ENCODE measurements around the gene PTPRN2. TPM values are rescaled to one million over a fixed set of nuclear protein-coding genes. Genes with fewer than 3 reads are reported as not detected.
"Not testable (repeated sequence)": the region's sequence is repeated elsewhere in the genome, so short reads cannot be mapped to it uniquely, and the experiment has no call there.

PTPRN2 gene
- total RNA-seq, 1 experiment from 2014 or later, result 2.1 TPM

DNA sequence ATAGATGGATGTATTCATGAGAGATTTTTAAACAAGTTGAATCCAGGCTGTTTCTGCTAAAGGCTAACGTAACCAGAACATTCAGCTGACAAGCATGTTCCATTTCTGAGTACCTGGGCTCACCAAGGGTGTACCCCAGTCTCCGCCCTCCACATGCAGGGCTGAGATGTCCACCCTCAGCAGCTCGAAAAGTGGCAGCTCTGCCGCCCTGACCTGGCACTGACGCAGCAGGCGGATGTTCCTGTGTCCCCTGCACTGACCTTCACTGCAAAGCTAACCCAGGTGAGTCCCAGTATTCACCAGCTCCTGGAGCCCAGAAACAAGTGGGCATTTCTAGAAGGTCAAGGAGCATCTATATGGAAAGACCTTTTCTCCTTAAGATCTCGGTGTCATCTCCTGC is 437.4 kb downstream of the PTPRN2 start:
- H4K20me1 ChIP-seq (ENCODE audit: insufficient read depth), result no peaks in the 10 kb centered on the region
- H3K27me3 ChIP-seq (ENCODE audit: insufficient read depth, low read length), result peaks cover 10% of the 10 kb centered on the region
- no peaks in the 10 kb centered on the region; a peak in 1 of 4 replicates for H3K36me3 ChIP-seq (ENCODE audit: control insufficient read depth in 1 of 2, insufficient read depth in 2 of 2, low read length in 2 of 2)
- no peak overlapping the region for H3K4me3 ChIP-seq (replicated peaks in 1 of 2; ENCODE audit: low read depth in 1 of 2, low read length in 2 of 2)
- H3K9ac ChIP-seq (ENCODE audit: low read length), result no peak overlapping the region
- H3K9me3 ChIP-seq (ENCODE audit: control insufficient read depth in 1 of 2, insufficient read depth in 1 of 2, low read depth in 1 of 2, low read length in 2 of 2), result peaks cover 13 to 23% of the 10 kb centered on the region in 2 experiments; a peak in 3 of 4 replicates
- POLR2A ChIA-PET, result no interaction called here
- intact Hi-C loops (cut with micrococcal nuclease), result no loop called here
- DNase-seq (ENCODE audit: low read depth, low spot score) (no peak), ATAC-seq (no peak)
- TF ChIP-seq SIN3A (IDR thresholded peaks at IDR 0.05; ENCODE audit: low read depth), result no peak
- TF ChIP-seq RAD21 (IDR thresholded peaks at IDR 0.05; ENCODE audit: low read depth), result no peak
- no peak for TF ChIP-seq SP1 (IDR thresholded peaks at IDR 0.05; ENCODE audit: low read depth)
- no peak overlapping the region for H3K4me2 ChIP-seq (ENCODE audit: low read length)
- CTCF ChIA-PET, result no interaction called here
- BruUV-seq (replicated peaks), result no TSS peak
- H2AFZ ChIP-seq (ENCODE audit: low read depth, low read length, poor library complexity, severe bottlenecking), result no peak overlapping the region
- H3K27ac ChIP-seq (ENCODE audit: low read depth, low read length), result no peak overlapping the region
- no peaks in the 10 kb centered on the region for H3K79me2 ChIP-seq (ENCODE audit: insufficient read depth, low read length)
- no peaks in the 10 kb centered on the region for H3K9me2 ChIP-seq (ENCODE audit: insufficient read depth)
- peaks cover 2 to 4% of the 10 kb centered on the region in 2 experiments; a peak in 3 of 4 replicates for H3K4me1 ChIP-seq (ENCODE audit: control insufficient read depth in 1 of 2, insufficient read depth in 2 of 2, low read length in 2 of 2)
- RAD21 ChIA-PET (ENCODE audit: low non-redundant PET in 1 of 2, low total read pairs in 2 of 2, uncharacterized antibody in 2 of 2, unreplicated experiment in 2 of 2), result no interaction called here

GRCh38 chr7:158147431-158147830 is 440.2 kb downstream of the PTPRN2 start:
- H3K36me3 ChIP-seq (ENCODE audit: control insufficient read depth in 1 of 2, insufficient read depth in 2 of 2, low read length in 2 of 2); H3K79me2 ChIP-seq (ENCODE audit: insufficient read depth, low read length); H4K20me1 ChIP-seq (ENCODE audit: insufficient read depth); POLR2A ChIA-PET; H2AFZ ChIP-seq (ENCODE audit: low read depth, low read length, poor library complexity, severe bottlenecking); H3K9ac ChIP-seq (ENCODE audit: low read length); BruUV-seq (replicated peaks); H3K27ac ChIP-seq (ENCODE audit: low read depth, low read length); CTCF ChIA-PET; RAD21 ChIA-PET (ENCODE audit: low non-redundant PET in 1 of 2, low total read pairs in 2 of 2, uncharacterized antibody in 2 of 2, unreplicated experiment in 2 of 2); ATAC-seq; DNase-seq (ENCODE audit: low read depth, low spot score); H3K9me2 ChIP-seq (ENCODE audit: insufficient read depth); H3K4me2 ChIP-seq (ENCODE audit: low read length); H3K4me1 ChIP-seq (ENCODE audit: control insufficient read depth in 1 of 2, insufficient read depth in 2 of 2, low read length in 2 of 2); H3K4me3 ChIP-seq (replicated peaks in 1 of 2; ENCODE audit: low read depth in 1 of 2, low read length in 2 of 2); intact Hi-C loops (cut with micrococcal nuclease): not testable (repeated sequence)
- H3K27me3 ChIP-seq (ENCODE audit: insufficient read depth, low read length), result peaks cover 10% of the 10 kb centered on the region
- peaks cover 13 to 23% of the 10 kb centered on the region in 2 experiments; a peak in 3 of 4 replicates for H3K9me3 ChIP-seq (ENCODE audit: control insufficient read depth in 1 of 2, insufficient read depth in 1 of 2, low read depth in 1 of 2, low read length in 2 of 2)

- RAD21 ChIA-PET (ENCODE audit: low non-redundant PET in 1 of 2, low total read pairs in 2 of 2, uncharacterized antibody in 2 of 2, unreplicated experiment in 2 of 2), result no interaction called here
- POLR2A ChIA-PET, result no interaction called here
- Histone ChIP-seq H3K79me2 (ENCODE audit: insufficient read depth, low read length) (no peaks in the 10 kb centered on the region), H3K9me2 (ENCODE audit: insufficient read depth) (no peaks in the 10 kb centered on the region), H3K27ac (ENCODE audit: low read depth, low read length) (no peak overlapping the region), H3K9ac (ENCODE audit: low read length) (no peak overlapping the region), H3K4me1 (ENCODE audit: control insufficient read depth in 1 of 2, insufficient read depth in 2 of 2, low read length in 2 of 2) (no peaks in the 10 kb centered on the region; a peak in 1 of 4 replicates), H4K20me1 (ENCODE audit: insufficient read depth) (no peaks in the 10 kb centered on the region), H2AFZ (ENCODE audit: low read depth, low read length, poor library complexity, severe bottlenecking) (no peak overlapping the region), H3K27me3 (ENCODE audit: insufficient read depth, low read length) (0 out of 2 replicates have a peak, but pooled peaks cover 3% of the 10 kb centered on the region), H3K4me3 (replicated peaks in 1 of 2; ENCODE audit: low read depth in 1 of 2, low read length in 2 of 2) (no peak overlapping the region), H3K9me3 (ENCODE audit: control insufficient read depth in 1 of 2, insufficient read depth in 1 of 2, low read depth in 1 of 2, low read length in 2 of 2) (peaks cover 13 to 23% of the 10 kb centered on the region in 2 experiments; a peak in 3 of 4 replicates), H3K4me2 (ENCODE audit: low read length) (no peak overlapping the region), H3K36me3 (ENCODE audit: control insufficient read depth in 1 of 2, insufficient read depth in 2 of 2, low read length in 2 of 2) (no peaks in the 10 kb centered on the region; a peak in 1 of 4 replicates)
- ATAC-seq, result no peak
- intact Hi-C loops (cut with micrococcal nuclease), result no loop called here
- no TSS peak for BruUV-seq (replicated peaks)
- TF ChIP-seq POLR2A (IDR thresholded peaks at IDR 0.05; ENCODE audit: borderline replicate concordance, extremely low read depth, insufficient read depth, insufficient read length) (no peak), SRF (IDR thresholded peaks at IDR 0.05; ENCODE audit: low read depth) (no peak), SIN3A (IDR thresholded peaks at IDR 0.05; ENCODE audit: low read depth) (no peak)
- TF ChIP-seq, protein P1, sequence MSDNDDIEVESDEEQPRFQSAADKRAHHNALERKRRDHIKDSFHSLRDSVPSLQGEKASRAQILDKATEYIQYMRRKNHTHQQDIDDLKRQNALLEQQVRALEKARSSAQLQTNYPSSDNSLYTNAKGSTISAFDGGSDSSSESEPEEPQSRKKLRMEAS (IDR thresholded peaks at IDR 0.05), result no peak
- no peak for DNase-seq (ENCODE audit: low read depth, low spot score)
- CTCF ChIA-PET, result no interaction called here
Observed at GRCh38 chr7:158145370-158145769, 442.3 kb downstream of the PTPRN2 start.
